HG03196 (cell line): ENCODE data around the gene ZDHHC13.

Experiments
- ATAC-seq: cut with Tn5 transposase; IDR thresholded peaks from one replicate; pipeline ENCODE4 v1.9.1; 2021; ENCODE audit not compliant: unreplicated experiment

Gene ZDHHC13

DNA sequence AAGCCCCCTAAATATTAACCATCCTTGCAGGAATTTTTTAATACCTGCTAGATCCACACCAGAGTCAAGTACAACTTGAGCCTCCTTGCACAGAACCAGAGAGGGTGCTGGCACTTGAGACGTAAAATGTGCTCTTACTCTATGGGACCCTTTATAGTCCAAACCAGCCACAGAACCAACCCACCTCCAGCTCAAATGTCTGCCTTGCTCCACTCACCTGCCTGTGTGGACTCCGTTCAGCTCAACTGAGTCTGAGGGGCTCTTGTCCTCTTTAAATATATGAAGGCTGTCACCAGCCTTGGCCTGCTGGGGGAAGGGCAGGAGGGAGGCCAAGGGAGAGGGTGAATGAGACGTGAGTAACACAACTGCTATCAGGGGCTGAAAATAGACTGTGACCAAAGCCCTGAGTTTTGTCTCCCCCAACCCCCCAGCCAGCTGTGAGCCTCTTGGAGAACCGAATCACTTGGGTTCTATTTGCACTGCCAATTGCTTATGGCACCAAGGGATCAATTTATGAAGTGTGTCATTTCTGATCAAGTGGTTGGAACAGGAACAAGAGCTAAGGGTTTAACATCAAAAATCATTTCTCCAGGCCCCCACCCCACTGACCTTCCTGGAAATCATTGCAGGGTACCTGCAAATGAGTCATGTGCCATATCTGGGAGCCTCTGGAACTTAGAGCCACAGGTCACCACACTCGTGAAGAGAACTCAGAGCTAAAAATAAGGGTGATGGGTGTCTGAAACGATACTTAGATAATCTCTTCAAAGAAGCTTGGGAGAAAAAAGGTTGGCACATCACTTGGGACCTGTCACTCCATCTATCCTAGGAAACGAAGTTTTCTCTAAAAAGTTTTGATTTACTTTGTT is 85.0 kb downstream of the ZDHHC13 start, which contains the start of gene CSRP3:
Gene CSRP3, minus strand, starts transcription at position 247 of the 869 bp plus-strand sequence. CDS start 9,535 bp downstream, outside the sequence.
- no peak for ATAC-seq

DNA sequence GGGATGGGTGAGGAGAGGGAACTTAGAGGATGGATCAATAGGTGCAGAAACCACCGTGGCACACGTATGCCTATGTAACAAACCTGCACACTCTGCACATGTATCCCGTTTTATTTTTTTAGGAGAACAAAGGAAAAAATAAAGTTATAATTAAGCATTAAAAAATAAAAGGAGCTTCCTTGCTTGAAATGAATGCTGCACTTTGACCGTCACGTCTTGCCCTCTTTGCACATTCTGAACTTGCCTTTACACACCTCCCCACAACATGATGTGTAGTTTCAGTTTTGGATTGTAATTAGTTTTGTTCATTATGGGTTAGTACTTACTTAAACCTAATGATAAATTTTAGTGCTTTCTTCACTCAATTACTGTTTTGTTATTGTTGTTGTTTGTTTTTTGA is 87.9 kb downstream of the ZDHHC13 start:
- no peak for ATAC-seq

DNA sequence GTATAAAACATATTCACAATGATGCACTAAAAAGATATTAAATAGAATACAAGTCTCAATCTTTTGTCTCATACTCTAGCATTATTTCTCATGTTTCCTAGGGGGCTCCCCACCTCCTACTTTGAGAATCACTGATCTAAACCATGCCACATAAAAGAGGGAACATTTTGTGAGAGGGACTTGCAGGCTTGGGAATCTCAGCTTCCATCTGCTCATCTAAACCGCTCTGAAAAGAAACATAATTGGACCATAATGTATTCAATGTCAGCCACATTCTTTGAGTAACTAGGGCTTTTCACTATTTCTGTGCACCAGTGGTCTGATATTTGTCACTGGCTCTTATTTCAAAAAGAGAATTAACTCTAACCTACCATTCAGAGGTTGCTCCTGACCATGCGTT is 91.2 kb downstream of the ZDHHC13 start:
- no peak for ATAC-seq

DNA sequence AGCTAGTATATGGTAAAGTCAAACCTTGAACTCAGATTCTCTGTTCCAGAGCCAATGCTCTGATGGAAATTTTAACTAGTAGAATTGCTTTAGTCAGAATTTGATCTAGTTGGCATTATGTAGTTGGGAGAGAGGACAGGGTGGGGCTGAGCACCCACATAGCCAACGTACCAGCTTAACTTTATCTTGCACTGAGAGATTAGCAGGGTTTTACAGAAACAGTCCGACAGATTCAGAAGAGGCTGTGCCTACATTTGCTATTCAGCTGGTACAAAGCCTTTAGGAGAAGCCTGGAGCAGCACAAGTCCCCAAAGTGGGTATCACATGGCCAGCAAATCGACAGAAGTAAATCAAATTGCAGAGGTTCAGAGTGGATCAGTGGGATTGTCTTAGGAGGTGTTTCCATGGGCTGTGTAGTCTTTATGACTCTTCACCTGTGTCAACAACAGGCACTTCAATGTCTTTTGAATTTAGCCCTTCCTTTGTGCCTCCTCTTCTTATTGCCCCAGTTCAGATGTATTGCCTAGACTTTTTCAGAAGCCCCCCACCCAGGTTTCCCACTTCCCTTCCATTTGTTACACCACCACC is 92.1 kb downstream of the ZDHHC13 start:
- no peak for ATAC-seq

DNA sequence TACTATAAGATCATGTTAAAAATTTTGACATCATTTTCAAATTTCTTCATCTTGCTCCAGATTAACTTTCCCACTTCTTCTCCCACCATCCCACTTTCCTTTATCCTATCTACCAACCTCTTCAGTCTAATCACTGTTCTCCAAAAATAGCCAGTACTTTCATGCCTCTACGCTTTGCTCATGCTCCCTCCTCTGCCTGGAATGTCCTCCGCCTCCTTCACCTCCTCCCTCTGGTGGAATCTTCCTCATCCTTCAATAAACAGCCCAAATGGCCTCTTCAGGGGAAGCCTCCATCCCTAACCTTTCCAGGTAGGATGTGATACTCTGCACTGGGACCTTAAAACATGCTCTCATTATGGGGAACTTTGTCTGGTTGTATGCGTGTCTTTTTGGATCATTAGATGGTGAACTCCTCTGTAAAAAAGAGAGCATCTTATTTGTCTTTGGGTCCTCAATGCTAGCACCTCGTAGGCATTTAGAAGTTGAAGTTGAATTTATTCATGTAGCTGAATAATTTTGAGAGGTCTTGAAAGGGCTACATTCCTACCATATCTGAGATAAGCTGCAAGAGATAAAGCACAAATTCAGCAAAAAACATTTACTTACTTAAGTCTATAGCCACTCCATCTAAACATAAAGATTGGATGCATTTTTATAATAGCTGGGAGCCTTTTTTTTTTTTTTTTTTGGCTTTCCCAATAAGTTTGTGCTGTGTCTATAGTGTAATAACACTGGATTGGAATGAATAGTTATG is 92.8 kb downstream of the ZDHHC13 start:
- no peak for ATAC-seq

DNA sequence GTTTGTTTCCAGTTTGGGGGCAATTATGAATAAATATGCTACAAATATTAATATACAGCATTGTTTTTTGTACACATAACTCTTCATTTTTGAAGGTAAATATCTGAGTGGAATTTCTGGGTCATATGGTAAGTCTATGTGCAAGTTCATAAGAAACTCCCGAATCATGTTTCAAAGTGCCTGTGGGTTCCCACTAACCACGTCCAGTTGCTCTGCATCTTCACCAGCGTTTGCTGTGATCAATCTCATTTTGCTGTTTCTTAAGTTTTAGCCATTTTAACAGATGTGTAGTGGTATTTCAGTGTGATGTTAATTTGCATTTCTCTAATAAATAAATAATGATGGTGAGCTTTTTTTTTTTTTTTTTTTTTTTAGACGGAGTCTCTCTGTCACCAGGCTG is 99.1 kb downstream of the ZDHHC13 start:
- ATAC-seq: no peak

DNA sequence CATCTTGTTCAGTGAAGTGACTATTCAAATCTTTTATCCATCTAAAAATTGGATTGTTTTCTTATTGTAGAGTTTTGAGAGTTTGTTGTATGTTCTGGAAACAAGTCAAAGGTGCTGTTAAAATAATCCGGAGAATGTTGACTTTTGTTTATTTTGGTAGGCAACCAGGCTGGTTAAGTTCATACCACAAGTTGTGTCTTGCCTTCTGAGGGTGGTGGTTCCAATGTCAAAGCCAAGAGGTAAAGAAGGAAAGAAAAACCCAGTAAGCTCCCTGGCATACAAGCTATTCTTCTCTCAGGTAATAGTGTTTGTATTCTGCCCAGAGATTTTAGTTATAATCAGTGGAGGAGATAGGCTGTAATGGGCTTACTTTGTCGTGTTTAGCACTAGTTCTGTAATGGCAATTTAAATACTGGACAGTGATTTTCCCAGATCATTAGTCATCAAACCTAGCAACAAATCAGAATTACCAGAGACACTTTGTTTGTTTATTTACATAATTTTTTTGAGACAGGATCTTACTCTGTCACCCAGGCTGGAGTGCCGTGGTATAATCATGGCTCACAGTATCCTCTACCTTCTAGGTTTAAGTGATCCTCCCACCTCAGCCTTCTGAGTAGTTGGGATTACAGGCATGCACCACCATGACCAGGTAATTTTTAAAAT is 99.9 kb downstream of the ZDHHC13 start:
- no peak for ATAC-seq

DNA sequence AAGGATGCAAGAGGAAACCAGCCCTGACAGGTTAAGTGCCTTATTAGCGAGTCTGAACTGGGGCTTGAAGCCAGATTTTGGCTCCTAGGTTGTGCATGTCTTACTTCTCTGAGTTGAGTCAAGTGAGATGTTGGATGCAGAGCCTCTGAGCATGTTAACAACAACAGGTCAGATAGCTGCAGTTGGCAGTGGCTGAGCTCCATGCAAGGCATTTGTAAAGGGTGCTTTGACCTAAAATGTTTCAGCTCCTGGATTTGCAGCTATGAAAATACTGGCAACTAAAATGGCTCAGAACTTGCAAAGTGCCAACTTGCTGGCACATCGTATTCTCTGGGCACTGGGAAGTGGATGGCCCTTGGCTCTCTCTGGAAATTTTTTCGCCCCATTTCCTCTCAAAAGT is 101.2 kb downstream of the ZDHHC13 start:
- ATAC-seq: no peak

DNA sequence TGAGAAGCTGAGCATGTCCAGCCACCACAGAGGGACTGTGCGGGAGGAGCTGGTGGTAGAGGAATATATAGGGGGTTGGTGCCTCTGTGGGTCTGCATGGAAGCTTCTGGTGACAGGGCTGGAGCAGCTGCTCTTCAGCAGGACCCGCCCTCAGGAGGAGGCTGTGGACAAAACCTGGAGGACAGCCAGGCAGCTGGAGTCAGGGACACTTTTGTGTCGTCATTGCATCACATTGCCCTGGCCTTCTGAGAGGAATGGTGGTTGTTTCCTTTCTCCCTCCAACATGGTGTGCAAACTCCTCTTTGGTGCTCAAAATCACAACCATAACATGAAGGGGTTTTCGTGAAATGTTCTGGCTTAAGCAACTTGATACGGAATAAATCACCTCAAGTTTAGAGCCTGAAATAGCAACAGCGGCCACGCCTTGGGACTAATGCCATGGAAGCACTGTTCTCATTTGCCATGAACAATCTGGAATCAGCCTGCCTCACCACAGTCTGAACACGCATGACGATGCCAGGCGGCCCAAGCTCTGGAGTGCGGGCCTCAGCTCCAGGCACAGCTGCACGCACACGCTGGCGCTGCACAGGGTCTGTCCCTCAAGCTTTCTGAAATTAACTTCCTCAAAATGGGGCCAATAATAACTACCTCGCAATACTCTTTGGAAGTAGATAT is 102.0 kb downstream of the ZDHHC13 start:
- ATAC-seq: no peak

DNA sequence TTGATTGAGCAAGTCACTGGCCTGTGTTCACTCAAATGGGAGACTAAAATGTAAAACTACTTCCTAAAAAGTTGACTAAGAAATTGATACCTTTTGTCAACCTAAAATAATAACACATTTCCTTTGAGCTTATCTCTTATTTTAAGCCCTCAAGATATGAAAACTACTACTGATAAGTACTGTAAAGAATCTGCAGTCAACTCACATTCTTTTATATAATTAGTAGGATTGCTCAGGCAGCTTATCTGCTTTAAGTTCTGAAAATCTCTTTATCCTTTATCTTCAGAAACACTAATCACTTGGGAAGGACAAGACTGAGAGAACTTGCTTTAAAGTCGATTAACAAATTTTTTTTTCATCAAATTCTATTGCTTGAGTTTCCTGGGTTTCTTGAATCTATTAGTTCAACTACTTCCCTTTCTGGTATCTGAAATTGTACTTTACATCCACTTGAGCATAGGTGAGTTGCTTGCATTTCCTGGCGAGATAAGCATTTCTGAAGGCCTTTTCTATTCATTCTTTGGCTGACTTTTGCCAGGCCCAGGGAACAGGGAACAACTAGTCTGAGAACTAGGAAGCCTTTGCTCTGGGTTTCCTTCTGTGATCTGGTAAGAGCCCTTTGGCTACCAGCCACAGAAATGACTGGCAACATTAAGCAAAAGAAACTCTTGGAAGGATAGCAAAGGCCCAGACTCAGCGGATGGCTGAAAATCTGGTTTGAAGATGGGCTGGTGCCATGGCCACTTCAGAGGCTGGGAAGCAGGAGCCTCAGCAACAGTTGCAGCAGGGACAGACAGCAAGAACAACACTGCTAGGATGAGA is 104.1 kb downstream of the ZDHHC13 start:
- ATAC-seq: no peak

DNA sequence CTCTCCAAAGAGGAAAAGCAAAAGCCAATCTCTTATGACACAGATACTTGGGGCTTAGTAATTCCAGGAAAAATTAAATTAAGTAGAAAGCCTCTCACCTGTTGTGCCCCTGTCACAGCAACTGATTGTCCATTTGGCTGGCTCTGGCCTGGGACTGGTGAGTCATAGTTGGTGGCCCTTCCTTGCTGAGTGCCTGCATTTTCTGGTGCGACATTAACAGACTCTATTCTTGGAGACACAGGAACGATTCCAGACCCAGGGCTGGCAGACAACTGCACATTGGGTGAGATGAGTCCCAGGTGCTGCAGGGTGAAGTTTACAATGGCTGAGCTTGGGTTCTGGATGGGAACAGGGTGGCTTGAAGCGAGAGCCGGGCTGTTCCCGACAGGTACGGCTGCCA is 108.2 kb downstream of the ZDHHC13 start:
- no peak for ATAC-seq

DNA sequence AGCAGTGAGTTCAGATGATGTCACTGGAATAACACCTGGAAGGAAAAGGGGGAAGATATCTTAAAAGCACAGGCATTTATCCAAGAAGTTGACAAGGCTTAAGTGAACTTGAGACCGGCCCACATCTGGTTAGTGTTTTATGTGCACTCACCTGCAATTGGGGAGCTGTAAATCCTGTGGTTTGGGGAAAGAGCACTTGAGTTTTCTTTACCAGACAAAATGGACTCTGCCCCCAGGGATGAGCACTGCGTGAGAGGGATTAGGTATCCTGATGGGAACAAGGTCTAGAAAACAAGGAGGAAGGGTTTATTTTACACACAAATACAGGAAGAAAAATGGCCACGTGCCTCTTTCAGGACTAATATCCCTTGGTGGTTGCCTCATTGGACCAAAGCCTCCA is 108.6 kb downstream of the ZDHHC13 start:
- no peak for ATAC-seq
